GM12874 (cell line): ENCODE data around the gene AAK1.

Source experiments
- TF ChIP-seq, protein P1 (sequence below): IDR thresholded peaks from 2 replicates; pipeline ENCODE4 v1.5.1; 2011; ENCODE audit warnings: low read depth, mild to moderate bottlenecking, control low read depth, low read length, moderate library complexity; ENCODE audit not compliant: insufficient read depth

The AAK1 gene

DNA sequence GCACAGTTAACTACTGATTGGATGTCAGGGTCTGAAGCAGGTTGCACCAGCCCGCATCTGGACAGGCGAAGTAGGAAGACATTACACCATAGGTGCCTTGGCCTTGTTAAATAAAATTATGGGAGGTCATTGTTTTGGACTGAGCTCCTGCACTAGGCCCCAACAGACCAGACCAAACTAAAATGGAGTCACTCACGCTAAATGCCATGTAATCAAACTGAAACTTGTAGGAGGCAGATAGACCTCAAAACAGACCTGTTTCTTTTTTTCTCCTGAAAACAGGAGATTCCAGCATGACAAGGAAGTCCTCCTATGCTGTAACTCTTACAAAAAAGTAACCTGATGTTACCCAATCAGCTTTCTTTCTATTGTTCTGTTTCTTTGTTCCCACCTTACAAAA lies 190.9 kb downstream of the AAK1 start:
- TF ChIP-seq, protein P1, sequence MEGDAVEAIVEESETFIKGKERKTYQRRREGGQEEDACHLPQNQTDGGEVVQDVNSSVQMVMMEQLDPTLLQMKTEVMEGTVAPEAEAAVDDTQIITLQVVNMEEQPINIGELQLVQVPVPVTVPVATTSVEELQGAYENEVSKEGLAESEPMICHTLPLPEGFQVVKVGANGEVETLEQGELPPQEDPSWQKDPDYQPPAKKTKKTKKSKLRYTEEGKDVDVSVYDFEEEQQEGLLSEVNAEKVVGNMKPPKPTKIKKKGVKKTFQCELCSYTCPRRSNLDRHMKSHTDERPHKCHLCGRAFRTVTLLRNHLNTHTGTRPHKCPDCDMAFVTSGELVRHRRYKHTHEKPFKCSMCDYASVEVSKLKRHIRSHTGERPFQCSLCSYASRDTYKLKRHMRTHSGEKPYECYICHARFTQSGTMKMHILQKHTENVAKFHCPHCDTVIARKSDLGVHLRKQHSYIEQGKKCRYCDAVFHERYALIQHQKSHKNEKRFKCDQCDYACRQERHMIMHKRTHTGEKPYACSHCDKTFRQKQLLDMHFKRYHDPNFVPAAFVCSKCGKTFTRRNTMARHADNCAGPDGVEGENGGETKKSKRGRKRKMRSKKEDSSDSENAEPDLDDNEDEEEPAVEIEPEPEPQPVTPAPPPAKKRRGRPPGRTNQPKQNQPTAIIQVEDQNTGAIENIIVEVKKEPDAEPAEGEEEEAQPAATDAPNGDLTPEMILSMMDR: no peak

GRCh38 chr2:69450735-69451416 lies 192.7 kb downstream of the AAK1 start:
- TF ChIP-seq, protein P1: no peak

- TF ChIP-seq, protein P1: no peak
These were observed 193.6 kb downstream of the AAK1 start for GRCh38 chr2:69449906-69450305.

- TF ChIP-seq, protein P1: no peak
These were observed 205.0 kb downstream of the AAK1 start for GRCh38 chr2:69438580-69438979.

DNA sequence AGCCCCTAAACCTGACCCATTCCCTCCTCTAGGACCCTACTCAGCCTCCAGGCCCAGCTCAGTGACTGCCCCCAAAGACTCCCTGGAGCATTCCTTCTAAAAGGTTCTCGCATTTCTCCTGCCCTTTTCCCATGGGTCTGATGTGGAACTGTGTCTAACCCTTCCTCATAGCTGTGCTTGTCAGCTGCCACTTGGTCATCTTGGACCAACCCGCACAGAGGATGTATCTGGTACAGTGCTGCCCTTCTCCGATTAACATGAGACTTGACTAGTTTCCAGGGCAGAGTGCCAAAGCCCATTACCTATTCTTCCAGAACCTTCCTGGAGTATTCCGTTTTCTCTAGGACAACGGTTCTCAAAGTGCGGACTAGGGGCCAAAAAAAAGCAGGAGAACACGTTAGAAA lies 205.8 kb downstream of the AAK1 start:
- TF ChIP-seq, protein P1: no peak

DNA sequence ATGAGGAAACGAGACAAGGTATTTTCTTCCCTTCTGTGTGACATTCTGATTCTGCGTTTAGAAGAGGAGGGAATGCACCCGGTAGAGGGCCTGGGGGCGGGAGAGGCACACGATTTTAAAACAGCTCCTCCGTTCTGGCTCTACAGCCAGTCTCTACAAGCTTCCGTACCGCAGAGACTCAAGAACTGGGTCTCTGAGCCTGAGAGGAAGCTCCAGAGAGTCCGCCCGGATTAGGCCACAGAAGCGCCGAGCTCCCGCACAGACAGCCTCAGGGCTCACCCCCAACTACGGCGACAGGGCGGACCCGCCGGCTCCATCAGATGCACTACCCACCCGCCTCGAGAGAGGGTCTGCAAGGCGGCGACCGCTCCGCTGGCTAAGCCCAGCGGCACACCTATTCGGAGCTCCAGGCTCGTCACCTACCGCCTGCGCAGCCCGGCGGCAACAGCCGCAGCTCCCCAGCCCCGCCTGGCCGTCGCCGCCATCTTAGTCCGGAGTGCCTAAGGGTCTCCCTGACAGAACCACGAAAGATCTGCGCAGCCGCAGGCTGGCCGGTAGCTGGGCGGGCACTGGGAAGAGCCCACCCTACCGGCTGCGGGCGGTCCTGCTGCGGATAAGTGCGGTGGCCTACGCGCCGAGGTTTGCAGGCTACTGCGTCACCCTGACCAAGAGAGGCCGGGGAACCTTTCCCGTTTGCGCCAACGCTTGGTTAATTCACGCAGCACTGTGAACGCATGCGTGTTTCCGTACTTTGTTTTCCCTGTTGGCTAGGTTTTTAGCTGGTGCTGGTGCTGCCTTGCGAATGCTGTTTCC lies 206.4 kb downstream of the AAK1 start, which contains the start of gene NFU1:
Gene NFU1, minus strand, starts transcription at position 498 of the 813 bp plus-strand sequence. Its CDS starts 13 bp downstream, at position 485.
- TF ChIP-seq, protein P1: peak; percentile 80

GRCh38 chr2:69436596-69436937 lies 207.0 kb downstream of the AAK1 start:
- TF ChIP-seq, protein P1: no peak
